LNCAP (cell line): ENCODE results near the gene SLC5A10.

Experiments
- TF ChIP-seq, protein P1 (sequence below): fragments of 450-650 bp; IDR thresholded peaks from 2 replicates; pipeline ENCODE4 v1.5.1; 2017; ENCODE audit warnings: mild to moderate bottlenecking

Gene SLC5A10

DNA sequence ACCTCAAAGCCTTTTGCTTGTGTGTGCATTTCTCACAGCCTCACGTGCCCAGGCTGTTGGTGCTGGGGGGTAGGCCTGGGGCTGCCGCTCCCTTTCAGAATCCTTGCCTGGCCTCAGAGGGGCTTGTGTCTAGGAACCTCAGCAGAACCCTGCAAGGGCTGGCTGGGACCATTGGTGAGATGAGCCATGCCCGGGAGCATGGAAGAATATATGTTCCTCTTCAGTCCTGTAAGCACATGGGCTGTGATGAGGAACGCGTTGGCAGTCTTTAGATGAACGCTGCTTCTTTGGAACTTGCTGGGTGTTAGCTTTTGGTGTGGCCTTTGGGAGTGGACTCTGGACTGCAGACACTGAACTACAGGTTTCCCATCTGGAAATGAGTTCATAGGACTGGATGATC is 32.0 kb upstream of the SLC5A10 start:
- TF ChIP-seq, protein P1, sequence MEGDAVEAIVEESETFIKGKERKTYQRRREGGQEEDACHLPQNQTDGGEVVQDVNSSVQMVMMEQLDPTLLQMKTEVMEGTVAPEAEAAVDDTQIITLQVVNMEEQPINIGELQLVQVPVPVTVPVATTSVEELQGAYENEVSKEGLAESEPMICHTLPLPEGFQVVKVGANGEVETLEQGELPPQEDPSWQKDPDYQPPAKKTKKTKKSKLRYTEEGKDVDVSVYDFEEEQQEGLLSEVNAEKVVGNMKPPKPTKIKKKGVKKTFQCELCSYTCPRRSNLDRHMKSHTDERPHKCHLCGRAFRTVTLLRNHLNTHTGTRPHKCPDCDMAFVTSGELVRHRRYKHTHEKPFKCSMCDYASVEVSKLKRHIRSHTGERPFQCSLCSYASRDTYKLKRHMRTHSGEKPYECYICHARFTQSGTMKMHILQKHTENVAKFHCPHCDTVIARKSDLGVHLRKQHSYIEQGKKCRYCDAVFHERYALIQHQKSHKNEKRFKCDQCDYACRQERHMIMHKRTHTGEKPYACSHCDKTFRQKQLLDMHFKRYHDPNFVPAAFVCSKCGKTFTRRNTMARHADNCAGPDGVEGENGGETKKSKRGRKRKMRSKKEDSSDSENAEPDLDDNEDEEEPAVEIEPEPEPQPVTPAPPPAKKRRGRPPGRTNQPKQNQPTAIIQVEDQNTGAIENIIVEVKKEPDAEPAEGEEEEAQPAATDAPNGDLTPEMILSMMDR: no peak

DNA sequence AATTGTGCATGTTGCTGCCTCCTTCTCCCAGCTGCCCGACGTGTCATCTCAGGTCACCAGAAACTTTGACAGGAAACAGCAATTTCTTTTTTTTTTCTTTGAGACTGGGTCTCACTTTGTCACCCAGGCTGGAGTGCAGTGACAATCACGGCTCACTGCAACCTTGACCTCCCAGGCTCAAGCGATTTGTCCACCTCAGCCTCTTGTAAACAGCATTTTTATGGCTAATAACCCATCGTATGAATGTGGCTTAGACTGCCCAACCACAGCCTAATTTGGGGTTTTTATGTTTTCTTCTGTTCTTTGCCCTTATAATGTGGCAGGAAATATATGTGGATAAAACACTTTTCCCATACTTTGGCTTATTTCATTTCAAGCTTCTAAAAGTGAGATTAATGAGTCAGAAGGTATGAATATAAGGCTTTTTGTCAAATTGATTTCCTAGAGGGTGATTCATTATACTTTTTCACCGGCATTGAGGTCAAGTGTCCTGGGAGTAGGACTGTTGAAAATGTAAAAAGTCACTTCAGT is 31.0 kb upstream of the SLC5A10 start:
- TF ChIP-seq, protein P1: no peak

DNA sequence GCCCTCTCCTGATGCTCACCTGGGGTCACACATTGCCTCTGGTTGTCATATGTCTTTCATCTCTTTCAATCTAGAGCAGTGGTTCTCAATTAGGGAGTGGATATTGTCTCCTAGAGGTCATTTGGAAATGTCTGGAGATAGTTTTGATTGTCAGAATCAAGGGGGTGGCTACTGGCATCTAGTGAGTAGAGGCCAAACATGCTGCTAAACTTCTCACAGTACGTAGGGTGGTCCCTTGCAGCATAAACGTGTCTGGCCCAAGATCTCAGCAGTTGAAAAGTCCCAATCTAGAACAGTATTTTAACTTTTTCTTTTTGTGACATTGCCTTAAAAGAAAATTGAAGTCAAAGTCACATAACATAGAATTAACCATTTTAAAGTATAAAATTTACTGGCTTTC is 30.5 kb upstream of the SLC5A10 start:
- TF ChIP-seq, protein P1: no peak

DNA sequence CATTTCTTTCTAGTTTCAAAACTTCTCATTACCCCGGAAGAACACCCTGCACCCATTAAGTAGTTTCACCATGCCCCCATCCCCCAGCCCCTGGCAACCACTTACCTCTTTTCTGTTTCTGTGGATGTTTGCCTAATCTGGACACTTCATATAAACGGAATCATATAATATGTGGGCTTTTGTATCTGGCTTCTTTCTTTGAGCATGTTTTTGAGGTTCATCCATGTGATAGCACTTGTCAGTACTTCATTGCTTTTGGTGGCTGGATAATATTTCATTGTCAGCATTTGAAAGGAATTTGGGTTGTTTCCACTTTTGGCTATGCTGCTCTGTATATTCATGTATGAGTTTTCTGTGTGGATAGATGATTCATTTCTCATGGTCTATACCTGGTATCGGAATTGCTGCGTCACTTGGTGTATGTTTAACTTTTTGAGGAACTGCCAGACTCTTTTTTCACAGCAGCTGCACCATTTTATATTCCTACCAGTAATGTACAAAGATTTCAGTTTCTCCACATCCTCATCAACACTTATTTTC is 30.0 kb upstream of the SLC5A10 start:
- TF ChIP-seq, protein P1: no peak

DNA sequence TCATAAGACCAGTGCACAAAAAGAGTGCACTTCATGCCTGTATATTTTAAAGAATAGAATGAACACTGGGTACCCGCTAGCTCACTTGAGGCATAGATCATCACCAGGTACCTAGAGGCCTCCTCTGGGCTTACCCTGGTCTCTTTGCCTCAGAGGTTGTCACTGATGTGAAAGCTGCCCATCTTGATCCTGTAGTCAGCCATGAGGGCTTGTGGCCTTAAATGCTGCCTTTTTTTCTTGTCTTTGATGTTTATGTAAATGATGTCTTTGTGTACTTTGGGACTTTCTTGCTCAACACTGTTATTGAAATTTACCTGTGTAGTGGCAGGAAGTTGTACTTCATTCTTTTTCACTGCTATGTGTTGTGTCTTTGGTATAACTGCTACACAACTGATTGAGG is 26.8 kb upstream of the SLC5A10 start:
- TF ChIP-seq, protein P1: no peak

DNA sequence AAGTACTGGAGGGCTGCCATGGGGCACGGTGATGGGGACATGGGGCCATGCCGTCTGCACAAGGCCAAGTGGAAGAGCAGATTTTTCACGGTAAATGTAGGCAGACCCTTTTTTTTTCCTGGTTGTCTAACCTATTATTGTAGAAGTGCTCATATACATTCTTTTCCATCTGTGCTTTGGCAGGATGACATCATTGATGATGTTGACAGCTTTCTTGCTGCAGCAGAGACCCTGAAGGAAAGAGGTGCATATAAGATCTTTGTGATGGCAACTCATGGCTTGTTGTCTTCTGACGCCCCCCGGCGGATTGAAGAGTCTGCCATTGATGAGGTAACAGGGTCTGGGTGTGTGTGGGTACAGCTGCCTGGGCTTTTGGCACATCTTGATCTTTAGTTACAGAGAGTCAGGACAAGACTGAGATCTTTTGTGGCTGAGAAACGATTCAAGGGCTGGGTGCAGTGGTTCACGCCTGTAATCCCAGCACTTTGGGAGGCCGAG is 23.3 kb upstream of the SLC5A10 start:
- TF ChIP-seq, protein P1: no peak

DNA sequence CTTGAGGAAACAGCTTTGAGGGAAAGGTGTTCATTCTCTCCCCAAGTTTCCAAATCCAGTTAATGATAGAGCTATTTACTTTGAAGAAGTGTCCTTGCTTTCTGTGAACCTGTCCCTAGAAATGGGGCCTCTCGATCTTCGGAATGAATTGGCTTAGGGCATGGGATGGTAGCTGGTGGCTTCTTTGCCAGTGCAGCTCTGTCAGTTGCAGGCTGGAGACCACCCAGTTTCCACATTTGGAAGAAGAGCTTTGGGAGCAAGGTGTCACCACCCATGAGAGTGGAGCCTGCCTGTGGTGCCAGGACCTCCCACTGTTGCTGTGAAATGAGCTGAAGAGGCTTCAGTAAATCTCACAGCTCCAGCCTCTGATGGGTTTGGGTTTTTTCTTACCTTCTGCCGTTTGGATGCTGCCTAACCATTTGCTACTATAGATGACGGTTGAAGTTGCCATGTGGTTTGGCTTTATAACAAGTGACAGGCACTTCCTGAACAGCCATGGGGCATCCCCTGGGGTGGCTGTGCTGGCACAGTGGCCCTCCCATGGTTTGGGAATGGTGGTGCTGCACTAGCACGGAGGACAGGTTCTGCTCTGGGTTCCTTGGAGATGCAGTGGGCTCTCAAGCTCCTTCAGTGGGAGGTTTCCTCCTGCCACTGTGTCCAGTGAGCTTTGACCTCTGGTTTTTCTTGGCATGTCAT is 19.5 kb upstream of the SLC5A10 start:
- TF ChIP-seq, protein P1: no peak
